GM23338 (cell line): ENCODE results near the gene ANKRD63. TPM values are rescaled to one million over a fixed set of nuclear protein-coding genes. Genes with fewer than 3 reads are reported as not detected.

Source experiments
- ATAC-seq: fragments of 200-7000 bp; cut with Tn5 transposase; 3 replicates; pipeline ENCODE4 v1.9.1; 2020
- DNase-seq: peaks from one replicate; pipeline ENCODE4 v3.0.0-alpha.2; 2015; ENCODE audit warnings: low spot score
- H2AFZ ChIP-seq: fragments of 200-600 bp; sonication (generic); 2 replicates; pipeline ENCODE4 v1.8.0; 2016; ENCODE audit warnings: antibody characterized with exemption, mild to moderate bottlenecking, moderate library complexity
- H3F3A ChIP-seq: fragments of 200-600 bp; sonication (generic); replicated peaks from 2 replicates; pipeline ENCODE4 v1.8.0; 2017; ENCODE audit warnings: antibody characterized with exemption, mixed run types, low read depth
- H3K27ac ChIP-seq: fragments of 200-600 bp; sonication (generic); 2 replicates; pipeline ENCODE4 v1.6.1; 2016; ENCODE audit warnings: low read depth
- H3K27me3 ChIP-seq: fragments of 200-600 bp; sonication (generic); 2 replicates; pipeline ENCODE4 v1.8.0; 2016; ENCODE audit warnings: mild to moderate bottlenecking, mixed run types, moderate library complexity; ENCODE audit not compliant: insufficient read depth
- H3K36me3 ChIP-seq: fragments of 200-600 bp; sonication (generic); 2 replicates; pipeline ENCODE4 v1.8.0; 2016; ENCODE audit warnings: mild to moderate bottlenecking; ENCODE audit not compliant: insufficient read depth
- H3K4me1 ChIP-seq: fragments of 200-600 bp; sonication (generic); 2 replicates; pipeline ENCODE4 v1.8.0; 2016; ENCODE audit warnings: mild to moderate bottlenecking, moderate library complexity; ENCODE audit not compliant: insufficient read depth
- H3K4me2 ChIP-seq: fragments of 200-600 bp; sonication (generic); 2 replicates; pipeline ENCODE4 v1.7.1; 2017; ENCODE audit warnings: mixed run types
- H3K4me3 ChIP-seq: fragments of 200-600 bp; sonication (generic); 2 replicates; pipeline ENCODE4 v1.6.1; 2016; ENCODE audit warnings: mixed run types
- H3K79me2 ChIP-seq: fragments of 200-600 bp; sonication (generic); replicated peaks from 2 replicates; pipeline ENCODE4 v1.8.0; 2017; ENCODE audit warnings: mild to moderate bottlenecking; ENCODE audit not compliant: insufficient read depth
- H3K9me2 ChIP-seq: fragments of 200-600 bp; sonication (generic); 2 replicates; pipeline ENCODE4 v1.8.0; 2017; ENCODE audit not compliant: insufficient read depth
- H4K20me1 ChIP-seq: fragments of 200-600 bp; sonication (generic); replicated peaks from 2 replicates; pipeline ENCODE4 v1.8.0; 2017; ENCODE audit warnings: mild to moderate bottlenecking; ENCODE audit not compliant: insufficient read depth
- H3K27ac Mint-ChIP-seq: 2 replicates; pipeline ENCODE4 v1.8.0; 2020; ENCODE audit warnings: inconsistent platforms, mild to moderate bottlenecking, moderate library complexity, mixed read lengths
- H3K27me3 Mint-ChIP-seq: 3 replicates; pipeline ENCODE4 v1.8.0; 2022; ENCODE audit warnings: low read depth, mild to moderate bottlenecking, moderate library complexity, mixed read lengths, inconsistent platforms; ENCODE audit not compliant: insufficient read depth, poor library complexity
- H3K36me3 Mint-ChIP-seq: 3 replicates; pipeline ENCODE4 v1.8.0; 2021; ENCODE audit warnings: low read depth, mild to moderate bottlenecking, inconsistent platforms, moderate library complexity, mixed read lengths
- H3K4me1 Mint-ChIP-seq: 3 replicates; pipeline ENCODE4 v1.8.0; 2020; ENCODE audit warnings: mild to moderate bottlenecking, inconsistent platforms, mixed read lengths
- H3K4me3 Mint-ChIP-seq: 3 replicates; pipeline ENCODE4 v1.8.0; 2021; ENCODE audit warnings: moderate library complexity, mild to moderate bottlenecking, inconsistent platforms, mixed read lengths
- H3K9me3 Mint-ChIP-seq: 3 replicates; pipeline ENCODE4 v1.8.0; 2020; ENCODE audit warnings: moderate library complexity, mild to moderate bottlenecking, inconsistent platforms, mixed read lengths
- CREB1 ChIP-seq: fragments of 250-450 bp; sonication (Bioruptor Pico); IDR thresholded peaks from 2 replicates; pipeline ENCODE4 v1.5.0; 2020; ENCODE audit warnings: low read depth, mild to moderate bottlenecking, moderate library complexity
- CTCF ChIP-seq, 2 experiments: fragments of 200-600 bp in 1 of 2; sonication (generic) in 1 of 2; conservative IDR thresholded peaks; 2 replicates each; pipeline versions ENCODE4 v1.5.1 to v1.6.1; 2016 to 2017; ENCODE audit warnings: antibody characterized with exemption in 2 of 2, low read depth in 2 of 2, mild to moderate bottlenecking in 2 of 2, moderate library complexity in 1 of 2
- EZH2 ChIP-seq: fragments of 200-600 bp; sonication (generic); IDR thresholded peaks from one replicate; pipeline ENCODE4 v1.8.0; 2017; ENCODE audit warnings: antibody characterized with exemption, mild to moderate bottlenecking, low read depth; ENCODE audit not compliant: unreplicated experiment
- EZH2phosphoT487 ChIP-seq: fragments of 200-600 bp; sonication (generic); IDR thresholded peaks from one replicate; pipeline ENCODE4 v1.8.1; 2018; ENCODE audit warnings: antibody characterized with exemption; ENCODE audit not compliant: unreplicated experiment
- JUNB ChIP-seq: IDR thresholded peaks from one replicate; pipeline ENCODE4 v1.6.1; 2016; ENCODE audit warnings: antibody characterized with exemption; ENCODE audit not compliant: unreplicated experiment
- NANOG ChIP-seq: IDR thresholded peaks from 2 replicates; pipeline ENCODE4 v1.6.1; 2016; ENCODE audit warnings: antibody characterized with exemption, borderline replicate concordance
- POLR2AphosphoS5 ChIP-seq: IDR thresholded peaks from 2 replicates; pipeline ENCODE4 v1.6.1; 2016; ENCODE audit warnings: antibody characterized with exemption, low read depth
- REST ChIP-seq: IDR thresholded peaks from one replicate; pipeline ENCODE4 v1.6.1; 2018; ENCODE audit warnings: antibody characterized with exemption; ENCODE audit not compliant: unreplicated experiment
- STAT1 ChIP-seq: IDR thresholded peaks from one replicate; pipeline ENCODE4 v1.6.1; 2016; ENCODE audit warnings: antibody characterized with exemption; ENCODE audit not compliant: unreplicated experiment
- ZNF114 ChIP-seq: fragments of 250-450 bp; sonication (Bioruptor Pico); IDR thresholded peaks from 2 replicates; pipeline ENCODE4 v1.5.0; 2020; ENCODE audit warnings: mild to moderate bottlenecking, moderate library complexity
- ZNF331 ChIP-seq: fragments of 250-450 bp; sonication (Bioruptor Pico); IDR thresholded peaks from 2 replicates; pipeline ENCODE4 v1.5.0; 2020; ENCODE audit warnings: low read depth, mild to moderate bottlenecking, moderate library complexity
- polyA plus RNA-seq: library from polyadenylated mRNA; unstranded; fragments of >200 nt; fragmentation: Nextera tagmentation; extraction: Ambion mirVana; gene quantifications from 2 replicates; pipeline ENCODE4 v1.2.1, GENCODE V29; 2016
- total RNA-seq: library from RNA; depleted of rRNA; stranded (reverse); fragments of >200 nt; shearing (Covaris generic); gene quantifications from 2 replicates; pipeline ENCODE4 v1.2.3, GENCODE V29; 2014
- TF ChIP-seq, protein P1 (sequence below): IDR thresholded peaks from 2 replicates; pipeline ENCODE4 v1.6.1; 2016; ENCODE audit warnings: antibody characterized with exemption

ANKRD63 gene
- total and polyA plus RNA-seq, 2 experiments from 2014 or later: 0.59 TPM; not detected in 1

DNA sequence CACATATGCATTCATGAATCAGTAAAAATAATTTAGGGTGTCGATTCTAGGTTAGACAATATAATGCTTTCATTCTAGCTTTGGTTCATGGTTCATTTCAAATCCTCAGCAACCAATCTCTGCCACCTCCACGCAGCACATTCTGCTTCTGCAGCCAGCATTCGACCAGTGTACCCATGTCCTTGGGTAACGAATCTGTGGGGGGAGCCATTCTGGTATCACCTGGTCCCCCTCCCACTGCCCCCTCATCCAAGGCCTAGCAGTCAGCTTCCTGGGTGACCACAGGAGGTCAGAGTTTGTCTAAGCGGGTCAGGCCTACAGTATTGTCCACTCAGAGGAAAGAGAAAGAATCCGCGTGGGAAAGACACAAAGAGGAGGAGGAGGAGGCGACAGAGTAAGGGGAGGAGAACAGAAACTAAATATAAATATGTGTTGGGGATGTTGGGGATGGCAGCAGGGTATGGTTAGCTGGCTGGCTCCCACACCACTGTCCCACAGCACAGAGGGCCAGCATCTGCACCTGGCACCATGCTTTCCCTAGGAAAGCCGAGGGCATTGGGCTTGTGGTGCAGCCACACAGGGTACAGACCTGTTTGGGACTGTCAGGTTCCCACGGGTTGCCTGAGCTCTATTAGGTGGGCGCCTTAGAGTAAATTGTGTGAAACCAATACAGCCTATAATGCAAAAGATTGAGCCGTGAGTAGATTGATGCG lies 31.9 kb downstream of the ANKRD63 start:
- Mint-ChIP-seq H3K9me3 (no peaks in the 10 kb centered on the region; the same call in 2 of the 3 replicates), H3K27me3 (peaks cover 40% of the 10 kb centered on the region), H3K4me1 (peaks cover 23% of the 10 kb centered on the region), H3K27ac (no peak overlapping the region), H3K4me3 (peak overlapping the region; percentile 44; the same call in 1 of the 3 replicates), H3K36me3 (no peaks in the 10 kb centered on the region; the same call in 2 of the 3 replicates)
- H3K9me2 ChIP-seq: no peaks in the 10 kb centered on the region
- H4K20me1 ChIP-seq: no peaks in the 10 kb centered on the region
- no peaks in the 10 kb centered on the region for H3K36me3 ChIP-seq
- H3K4me1 ChIP-seq: no peaks in the 10 kb centered on the region; the same call in 1 of the 2 replicates
- H3K27me3 ChIP-seq: peaks cover 47% of the 10 kb centered on the region
- no peak overlapping the region for H3K27ac ChIP-seq
- ATAC-seq: no peak
- peaks cover 13% of the 10 kb centered on the region; the same call in 1 of the 2 replicates for H3F3A ChIP-seq
- DNase-seq: no peak
- no peak overlapping the region for H2AFZ ChIP-seq
- H3K4me3 ChIP-seq: no peak overlapping the region
- no peaks in the 10 kb centered on the region for H3K79me2 ChIP-seq
- TF ChIP-seq EZH2 (no peak), EZH2phosphoT487 (no peak)
- H3K4me2 ChIP-seq: no peak overlapping the region

DNA sequence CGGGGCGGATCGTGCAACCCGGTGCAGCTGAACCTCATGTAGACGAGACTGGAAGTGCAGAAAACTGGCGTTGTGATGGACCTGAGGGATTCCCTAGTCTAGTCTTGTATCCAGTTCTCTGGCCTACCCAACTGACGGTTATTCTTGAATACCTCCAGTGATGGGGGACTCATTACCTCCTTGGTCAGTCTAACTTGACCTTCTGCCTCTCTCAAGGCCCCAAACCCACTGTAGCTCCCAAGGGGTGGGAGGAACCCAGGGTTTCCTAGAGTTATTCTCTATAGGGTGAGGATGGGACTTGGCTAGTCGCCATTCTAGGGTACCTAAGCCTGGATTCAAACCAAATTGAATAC lies 32.6 kb downstream of the ANKRD63 start:
- TF ChIP-seq ZNF114 (CRISPR knock-in tag) (no peak), NANOG (no peak), POLR2AphosphoS5 (no peak), EZH2 (no peak)
- Histone ChIP-seq H3K4me2 (no peak overlapping the region), H3K79me2 (no peaks in the 10 kb centered on the region), H3K36me3 (no peaks in the 10 kb centered on the region), H3K4me1 (peaks cover 2% of the 10 kb centered on the region; the same call in 1 of the 2 replicates), H4K20me1 (no peaks in the 10 kb centered on the region), H3K4me3 (no peak overlapping the region), H3F3A (peaks cover 13% of the 10 kb centered on the region; the same call in 1 of the 2 replicates), H3K27me3 (peaks cover 47% of the 10 kb centered on the region), H3K27ac (no peak overlapping the region), H2AFZ (no peak overlapping the region), H3K9me2 (no peaks in the 10 kb centered on the region)
- Mint-ChIP-seq H3K36me3 (no peaks in the 10 kb centered on the region; the same call in 2 of the 3 replicates), H3K27me3 (peaks cover 42% of the 10 kb centered on the region), H3K4me3 (no peak overlapping the region), H3K9me3 (no peaks in the 10 kb centered on the region; the same call in 2 of the 3 replicates), H3K27ac (no peak overlapping the region), H3K4me1 (peaks cover 30% of the 10 kb centered on the region)
- DNase-seq (no peak), ATAC-seq (no peak)

DNA sequence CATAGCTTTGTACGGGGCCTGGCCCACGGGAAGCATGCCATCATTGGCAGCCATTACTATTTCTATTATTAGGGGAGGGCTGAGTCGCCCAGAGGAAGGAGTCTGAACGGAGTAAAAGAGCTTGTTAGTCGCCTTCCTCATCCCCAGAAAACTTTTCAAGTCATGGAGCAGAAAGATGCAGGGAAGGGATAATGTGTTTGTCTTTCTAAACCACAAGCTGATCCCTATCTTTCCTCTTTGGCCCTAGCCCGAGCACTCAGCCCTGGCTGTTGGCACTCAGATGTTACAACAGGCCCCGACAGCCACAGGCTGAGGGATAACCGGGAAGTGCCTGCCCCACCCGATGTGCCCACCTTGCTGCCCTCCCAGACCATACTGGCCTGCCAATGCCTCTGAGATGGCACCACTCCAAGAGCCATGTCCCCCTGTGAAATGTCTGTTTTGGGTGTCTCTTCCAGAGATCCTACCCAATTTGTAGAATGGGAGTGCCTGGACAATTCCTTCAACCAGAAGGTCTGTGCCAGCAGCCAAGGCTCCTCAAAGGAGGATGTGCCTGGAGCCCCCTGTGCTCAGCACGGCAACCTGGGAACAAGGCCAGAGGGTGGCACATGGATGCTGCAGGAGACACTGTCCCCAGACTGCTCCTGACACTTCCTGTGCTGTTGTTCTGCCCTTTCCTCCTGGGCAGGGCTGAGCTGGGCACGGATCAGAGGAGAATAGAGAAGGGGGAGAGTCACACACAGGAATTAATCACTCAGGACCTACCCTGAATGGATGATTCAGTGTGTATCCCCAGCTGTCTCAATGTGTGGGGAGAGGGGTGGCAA lies 33.2 kb downstream of the ANKRD63 start:
- H3K9me3 Mint-ChIP-seq: no peaks in the 10 kb centered on the region; the same call in 2 of the 3 replicates
- no peak for DNase-seq
- H3K27ac ChIP-seq: no peak overlapping the region
- ATAC-seq: no peak
- H3K4me3 ChIP-seq: no peak overlapping the region
- H3K4me1 Mint-ChIP-seq: peaks cover 36% of the 10 kb centered on the region
- H2AFZ ChIP-seq: no peak overlapping the region
- no peak overlapping the region for H3K27ac Mint-ChIP-seq
- no peak overlapping the region for H3K4me3 Mint-ChIP-seq
- H3F3A ChIP-seq: peaks cover 13% of the 10 kb centered on the region; the same call in 1 of the 2 replicates
- H3K4me1 ChIP-seq: peaks cover 3% of the 10 kb centered on the region; the same call in 1 of the 2 replicates
- no peak overlapping the region for H3K4me2 ChIP-seq
- no peaks in the 10 kb centered on the region for H3K9me2 ChIP-seq
- H4K20me1 ChIP-seq: no peaks in the 10 kb centered on the region
- no peaks in the 10 kb centered on the region; the same call in 2 of the 3 replicates for H3K36me3 Mint-ChIP-seq
- H3K36me3 ChIP-seq: no peaks in the 10 kb centered on the region
- peaks cover 45% of the 10 kb centered on the region for H3K27me3 ChIP-seq
- H3K27me3 Mint-ChIP-seq: peaks cover 42% of the 10 kb centered on the region
- no peaks in the 10 kb centered on the region for H3K79me2 ChIP-seq
- TF ChIP-seq, protein P1, sequence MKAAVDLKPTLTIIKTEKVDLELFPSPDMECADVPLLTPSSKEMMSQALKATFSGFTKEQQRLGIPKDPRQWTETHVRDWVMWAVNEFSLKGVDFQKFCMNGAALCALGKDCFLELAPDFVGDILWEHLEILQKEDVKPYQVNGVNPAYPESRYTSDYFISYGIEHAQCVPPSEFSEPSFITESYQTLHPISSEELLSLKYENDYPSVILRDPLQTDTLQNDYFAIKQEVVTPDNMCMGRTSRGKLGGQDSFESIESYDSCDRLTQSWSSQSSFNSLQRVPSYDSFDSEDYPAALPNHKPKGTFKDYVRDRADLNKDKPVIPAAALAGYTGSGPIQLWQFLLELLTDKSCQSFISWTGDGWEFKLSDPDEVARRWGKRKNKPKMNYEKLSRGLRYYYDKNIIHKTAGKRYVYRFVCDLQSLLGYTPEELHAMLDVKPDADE: no peak
- no peak for TF ChIP-seq CTCF (conservative IDR thresholded peaks at IDR 0.05; ENCODE audit: low read depth in 2 of 2)
- no peak for TF ChIP-seq JUNB
- TF ChIP-seq CREB1: no peak
- TF ChIP-seq ZNF331: no peak
- TF ChIP-seq STAT1: no peak
- no peak for TF ChIP-seq REST
